Bone marrow (tissue), 2 donors: Measurements from ENCODE around the gene MAPT.
"Not testable (repeated sequence)": the region's sequence is repeated elsewhere in the genome, so short reads cannot be mapped to it uniquely, and the experiment has no call there.

Experiments
- DNase-seq, 2 donors: peaks; one replicate each; lab custom pipeline; 2025; lab: John Stamatoyannopoulos, UW

Gene MAPT

DNA sequence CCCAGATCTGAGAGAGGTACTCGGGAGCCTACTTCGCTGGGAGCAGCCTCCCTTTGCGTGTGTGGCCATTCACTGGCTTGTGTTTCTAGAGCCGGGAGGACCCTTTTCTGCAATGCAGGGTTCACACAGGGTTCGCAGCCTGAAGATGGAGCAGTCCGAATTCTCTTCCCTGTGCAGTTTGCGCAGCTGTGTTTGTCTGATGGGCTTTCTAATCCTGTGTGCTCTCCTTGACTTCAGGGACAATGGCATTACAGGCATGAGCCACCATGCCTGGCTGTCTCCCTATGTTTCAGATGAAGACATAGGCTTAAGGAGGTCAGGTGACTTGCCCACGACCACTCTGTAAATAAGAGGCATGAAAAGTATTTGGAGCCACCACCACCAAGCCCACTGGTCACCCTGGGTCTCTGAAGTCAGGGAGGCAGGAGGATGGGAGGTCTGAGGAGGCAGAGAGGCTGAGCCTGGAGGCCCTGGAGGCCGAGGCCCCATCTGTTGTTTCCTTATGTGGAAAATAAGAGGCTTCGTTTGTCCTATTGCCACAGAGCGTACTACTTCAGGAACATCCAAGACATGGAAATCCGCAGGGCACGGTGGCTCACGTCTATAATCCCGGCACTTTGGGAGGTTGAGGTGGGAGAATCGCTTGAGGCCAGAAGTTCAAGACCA lies 99.7 kb downstream of the MAPT start:
- no peak for DNase-seq

- DNase-seq, result no peak
These were observed 100.6 kb downstream of the MAPT start for GRCh38 chr17:45994987-45995386.

GRCh38 chr17:45995627-45996270 lies 101.4 kb downstream of the MAPT start:
- no peak for DNase-seq

GRCh38 chr17:45996282-45996937 lies 102.1 kb downstream of the MAPT start:
- DNase-seq, result no peak

- DNase-seq, result no peak
These were observed 102.8 kb downstream of the MAPT start for GRCh38 chr17:45997166-45997565.

GRCh38 chr17:45997624-45998023 lies 103.3 kb downstream of the MAPT start:
- no peak for DNase-seq

DNA sequence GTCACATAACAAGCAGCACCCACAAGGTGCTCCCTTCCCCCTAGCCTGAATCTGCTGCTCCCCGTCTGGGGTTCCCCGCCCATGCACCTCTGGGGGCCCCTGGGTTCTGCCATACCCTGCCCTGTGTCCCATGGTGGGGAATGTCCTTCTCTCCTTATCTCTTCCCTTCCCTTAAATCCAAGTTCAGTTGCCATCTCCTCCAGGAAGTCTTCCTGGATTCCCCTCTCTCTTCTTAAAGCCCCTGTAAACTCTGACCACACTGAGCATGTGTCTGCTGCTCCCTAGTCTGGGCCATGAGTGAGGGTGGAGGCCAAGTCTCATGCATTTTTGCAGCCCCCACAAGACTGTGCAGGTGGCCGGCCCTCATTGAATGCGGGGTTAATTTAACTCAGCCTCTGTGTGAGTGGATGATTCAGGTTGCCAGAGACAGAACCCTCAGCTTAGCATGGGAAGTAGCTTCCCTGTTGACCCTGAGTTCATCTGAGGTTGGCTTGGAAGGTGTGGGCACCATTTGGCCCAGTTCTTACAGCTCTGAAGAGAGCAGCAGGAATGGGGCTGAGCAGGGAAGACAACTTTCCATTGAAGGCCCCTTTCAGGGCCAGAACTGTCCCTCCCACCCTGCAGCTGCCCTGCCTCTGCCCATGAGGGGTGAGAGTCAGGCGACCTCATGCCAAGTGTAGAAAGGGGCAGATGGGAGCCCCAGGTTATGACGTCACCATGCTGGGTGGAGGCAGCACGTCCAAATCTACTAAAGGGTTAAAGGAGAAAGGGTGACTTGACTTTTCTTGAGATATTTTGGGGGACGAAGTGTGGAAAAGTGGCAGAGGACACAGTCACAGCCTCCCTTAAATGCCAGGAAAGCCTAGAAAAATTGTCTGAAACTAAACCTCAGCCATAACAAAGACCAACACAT lies 104.9 kb downstream of the MAPT start, which contains the start of gene STH:
Gene STH, plus strand, starts transcription at position 264 of the 913 bp plus-strand sequence. Its CDS starts 30 bp downstream, at position 294.
- DNase-seq, result no peak

- no peak for DNase-seq
These were observed 105.5 kb downstream of the MAPT start for GRCh38 chr17:45999900-46000290.

DNA sequence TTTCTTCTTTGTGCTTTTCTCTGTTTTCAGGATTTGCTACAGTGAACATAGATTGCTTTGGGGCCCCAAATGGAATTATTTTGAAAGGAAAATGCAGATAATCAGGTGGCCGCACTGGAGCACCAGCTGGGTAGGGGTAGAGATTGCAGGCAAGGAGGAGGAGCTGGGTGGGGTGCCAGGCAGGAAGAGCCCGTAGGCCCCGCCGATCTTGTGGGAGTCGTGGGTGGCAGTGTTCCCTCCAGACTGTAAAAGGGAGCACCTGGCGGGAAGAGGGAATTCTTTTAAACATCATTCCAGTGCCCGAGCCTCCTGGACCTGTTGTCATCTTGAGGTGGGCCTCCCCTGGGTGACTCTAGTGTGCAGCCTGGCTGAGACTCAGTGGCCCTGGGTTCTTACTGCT lies 105.9 kb downstream of the MAPT start:
- no peak for DNase-seq

DNA sequence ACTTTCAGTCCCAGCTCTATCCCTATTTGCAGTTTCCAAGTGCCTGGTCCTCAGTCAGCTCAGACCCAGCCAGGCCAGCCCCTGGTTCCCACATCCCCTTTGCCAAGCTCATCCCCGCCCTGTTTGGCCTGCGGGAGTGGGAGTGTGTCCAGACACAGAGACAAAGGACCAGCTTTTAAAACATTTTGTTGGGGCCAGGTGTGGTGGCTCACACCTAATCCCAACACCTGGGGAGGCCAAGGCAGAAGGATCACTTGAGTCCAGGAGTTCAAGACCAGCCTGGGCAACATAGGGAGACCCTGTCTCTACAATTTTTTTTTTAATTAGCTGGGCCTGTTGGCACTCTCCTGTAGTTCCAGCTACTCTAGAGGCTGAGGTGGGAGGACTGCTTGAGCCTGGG lies 106.4 kb downstream of the MAPT start:
- DNase-seq, result no peak

GRCh38 chr17:46001390-46002310 lies 107.3 kb downstream of the MAPT start:
- no peak for DNase-seq

DNA sequence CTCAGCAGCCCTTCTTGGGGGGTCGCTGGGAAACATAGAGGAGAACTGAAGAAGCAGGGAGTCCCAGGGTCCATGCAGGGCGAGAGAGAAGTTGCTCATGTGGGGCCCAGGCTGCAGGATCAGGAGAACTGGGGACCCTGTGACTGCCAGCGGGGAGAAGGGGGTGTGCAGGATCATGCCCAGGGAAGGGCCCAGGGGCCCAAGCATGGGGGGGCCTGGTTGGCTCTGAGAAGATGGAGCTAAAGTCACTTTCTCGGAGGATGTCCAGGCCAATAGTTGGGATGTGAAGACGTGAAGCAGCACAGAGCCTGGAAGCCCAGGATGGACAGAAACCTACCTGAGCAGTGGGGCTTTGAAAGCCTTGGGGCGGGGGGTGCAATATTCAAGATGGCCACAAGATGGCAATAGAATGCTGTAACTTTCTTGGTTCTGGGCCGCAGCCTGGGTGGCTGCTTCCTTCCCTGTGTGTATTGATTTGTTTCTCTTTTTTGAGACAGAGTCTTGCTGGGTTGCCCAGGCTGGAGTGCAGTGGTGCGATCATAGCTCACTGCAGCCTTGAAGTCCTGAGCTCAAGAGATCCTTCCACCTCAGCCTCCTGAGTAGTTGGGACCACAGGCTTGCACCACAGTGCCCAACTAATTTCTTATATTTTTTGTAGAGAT lies 108.1 kb downstream of the MAPT start:
- peak; percentile 26 to 70 for DNase-seq

DNA sequence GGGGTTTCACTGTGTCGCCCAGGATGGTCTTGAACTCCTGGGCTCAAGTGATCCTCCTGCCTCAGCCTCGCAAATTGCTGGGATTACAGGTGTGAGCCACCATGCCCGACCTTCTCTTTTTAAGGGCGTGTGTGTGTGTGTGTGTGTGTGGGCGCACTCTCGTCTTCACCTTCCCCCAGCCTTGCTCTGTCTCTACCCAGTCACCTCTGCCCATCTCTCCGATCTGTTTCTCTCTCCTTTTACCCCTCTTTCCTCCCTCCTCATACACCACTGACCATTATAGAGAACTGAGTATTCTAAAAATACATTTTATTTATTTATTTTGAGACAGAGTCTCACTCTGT lies 108.6 kb downstream of the MAPT start:
- DNase-seq, result no peak

- no peak for DNase-seq
These were observed 109.8 kb downstream of the MAPT start for GRCh38 chr17:46003907-46004748.

GRCh38 chr17:46006082-46006481 lies 111.7 kb downstream of the MAPT start:
- not testable (repeated sequence) for DNase-seq

DNA sequence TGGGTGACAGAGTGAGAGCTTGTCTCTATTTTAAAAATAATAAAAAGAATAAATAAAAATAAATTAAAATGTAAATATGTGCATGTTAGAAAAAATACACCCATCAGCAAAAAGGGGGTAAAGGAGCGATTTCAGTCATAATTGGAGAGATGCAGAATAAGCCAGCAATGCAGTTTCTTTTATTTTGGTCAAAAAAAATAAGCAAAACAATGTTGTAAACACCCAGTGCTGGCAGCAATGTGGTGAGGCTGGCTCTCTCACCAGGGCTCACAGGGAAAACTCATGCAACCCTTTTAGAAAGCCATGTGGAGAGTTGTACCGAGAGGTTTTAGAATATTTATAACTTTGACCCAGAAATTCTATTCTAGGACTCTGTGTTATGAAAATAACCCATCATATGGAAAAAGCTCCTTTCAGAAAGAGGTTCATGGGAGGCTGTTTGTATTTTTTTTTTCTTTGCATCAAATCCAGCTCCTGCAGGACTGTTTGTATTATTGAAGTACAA lies 113.2 kb downstream of the MAPT start:
- no peak for DNase-seq

DNA sequence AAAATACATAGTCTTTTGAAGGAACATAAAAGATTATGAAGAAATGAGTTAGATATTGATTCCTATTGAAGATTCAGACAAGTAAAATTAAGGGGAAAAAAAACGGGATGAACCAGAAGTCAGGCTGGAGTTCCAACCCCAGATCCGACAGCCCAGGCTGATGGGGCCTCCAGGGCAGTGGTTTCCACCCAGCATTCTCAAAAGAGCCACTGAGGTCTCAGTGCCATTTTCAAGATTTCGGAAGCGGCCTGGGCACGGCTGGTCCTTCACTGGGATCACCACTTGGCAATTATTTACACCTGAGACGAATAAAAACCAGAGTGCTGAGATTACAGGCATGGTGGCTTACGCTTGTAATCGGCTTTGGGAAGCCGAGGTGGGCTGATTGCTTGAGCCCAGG lies 114.2 kb downstream of the MAPT start:
- no peak for DNase-seq

- DNase-seq, result no peak
These were observed 115.6 kb downstream of the MAPT start for GRCh38 chr17:46009681-46010596.
